HPDE6-E6E7 (cell line): ENCODE results near the gene PTOV1.
A peak's percentile ranks its signal among the peaks of the same experiment; 100 is the strongest.

Experiments used
- DNase-seq: peaks from one replicate; pipeline ENCODE4 v3.0.0; 2011; ENCODE audit warnings: missing footprints; ENCODE audit errors: extremely low spot score

PTOV1 gene

DNA sequence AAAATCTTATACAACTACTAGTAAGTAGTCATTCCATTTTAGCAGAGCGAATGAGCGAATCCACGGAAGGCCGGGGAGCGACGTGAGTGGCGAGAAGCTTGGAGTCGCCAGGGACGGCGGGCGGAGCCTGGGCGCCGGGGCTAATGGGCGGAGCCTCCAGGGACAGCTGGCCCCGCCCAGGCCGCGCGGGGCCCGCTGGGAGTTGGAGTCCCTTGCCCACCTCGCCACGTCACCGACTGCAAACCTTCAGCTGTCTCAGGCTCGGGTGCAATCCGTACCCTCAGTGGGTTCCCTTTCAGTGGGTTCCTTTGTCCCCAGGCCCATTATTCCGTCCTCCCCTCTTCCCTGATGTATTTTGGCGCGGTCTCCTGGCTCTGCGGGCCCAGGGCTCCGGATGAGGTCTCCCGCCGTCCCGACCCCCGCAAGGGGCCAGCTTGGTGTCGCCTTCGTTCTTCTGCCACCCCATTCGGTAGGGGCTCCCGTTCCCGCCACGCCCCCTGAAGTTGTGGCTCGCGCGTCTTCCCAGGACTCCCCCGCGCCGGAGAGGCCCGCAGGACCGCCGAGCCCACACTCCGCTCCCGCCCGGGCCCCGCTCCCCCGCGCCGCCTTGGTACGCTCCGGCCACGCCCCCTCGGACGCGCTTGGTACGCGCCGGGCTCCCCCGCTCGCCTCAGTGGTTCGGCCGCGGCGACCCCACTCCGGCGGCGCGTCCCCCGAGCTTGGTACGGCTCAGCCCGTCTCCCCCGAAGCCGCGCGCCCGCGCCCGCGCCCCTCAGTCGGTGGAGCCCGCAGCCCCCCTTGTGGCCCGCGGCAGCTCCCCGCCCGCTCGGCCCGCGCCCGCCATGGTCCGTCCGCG is at the start of gene PTOV1:
PTOV1 (plus strand) TSS at position 673 of the 856 bp plus-strand sequence.
- DNase-seq: peak; percentile 97

DNA sequence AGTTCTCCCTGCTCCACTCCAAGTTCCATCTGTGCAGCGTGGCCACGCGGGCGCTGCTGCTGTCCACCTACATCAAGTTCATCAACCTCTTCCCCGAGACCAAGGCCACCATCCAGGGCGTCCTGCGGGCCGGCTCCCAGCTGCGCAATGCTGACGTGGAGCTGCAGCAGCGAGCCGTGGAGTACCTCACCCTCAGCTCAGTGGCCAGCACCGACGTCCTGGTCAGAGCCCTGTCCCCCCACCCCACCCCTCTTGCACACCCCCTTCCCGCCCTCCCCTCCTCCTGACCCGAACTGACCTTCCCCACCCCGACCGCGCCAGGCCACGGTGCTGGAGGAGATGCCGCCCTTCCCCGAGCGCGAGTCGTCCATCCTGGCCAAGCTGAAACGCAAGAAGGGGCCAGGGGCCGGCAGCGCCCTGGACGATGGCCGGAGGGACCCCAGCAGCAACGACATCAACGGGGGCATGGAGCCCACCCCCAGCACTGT is 49.5 kb upstream of the PTOV1 start:
- no peak for DNase-seq

GRCh38 chr19:49801966-49802661 is 48.8 kb upstream of the PTOV1 start:
- DNase-seq: no peak

GRCh38 chr19:49802836-49803528 is 48.0 kb upstream of the PTOV1 start:
- no peak for DNase-seq

DNA sequence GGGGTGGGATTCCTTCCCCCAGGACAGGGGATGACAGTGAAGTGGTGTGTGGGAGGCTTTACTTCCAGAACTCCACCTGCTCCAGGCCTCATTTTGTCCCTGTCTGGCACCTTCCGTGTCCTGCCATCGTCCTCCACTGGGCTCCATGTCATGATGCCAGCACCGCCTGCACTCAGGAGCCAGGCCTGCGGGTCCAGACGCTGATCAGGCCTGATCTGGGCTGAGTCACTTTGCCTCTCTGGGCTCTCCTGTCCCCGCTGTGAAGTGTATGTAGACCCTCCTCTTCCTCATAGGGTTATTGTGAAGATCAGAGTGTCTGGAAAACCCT is 47.5 kb upstream of the PTOV1 start:
- DNase-seq: no peak

DNA sequence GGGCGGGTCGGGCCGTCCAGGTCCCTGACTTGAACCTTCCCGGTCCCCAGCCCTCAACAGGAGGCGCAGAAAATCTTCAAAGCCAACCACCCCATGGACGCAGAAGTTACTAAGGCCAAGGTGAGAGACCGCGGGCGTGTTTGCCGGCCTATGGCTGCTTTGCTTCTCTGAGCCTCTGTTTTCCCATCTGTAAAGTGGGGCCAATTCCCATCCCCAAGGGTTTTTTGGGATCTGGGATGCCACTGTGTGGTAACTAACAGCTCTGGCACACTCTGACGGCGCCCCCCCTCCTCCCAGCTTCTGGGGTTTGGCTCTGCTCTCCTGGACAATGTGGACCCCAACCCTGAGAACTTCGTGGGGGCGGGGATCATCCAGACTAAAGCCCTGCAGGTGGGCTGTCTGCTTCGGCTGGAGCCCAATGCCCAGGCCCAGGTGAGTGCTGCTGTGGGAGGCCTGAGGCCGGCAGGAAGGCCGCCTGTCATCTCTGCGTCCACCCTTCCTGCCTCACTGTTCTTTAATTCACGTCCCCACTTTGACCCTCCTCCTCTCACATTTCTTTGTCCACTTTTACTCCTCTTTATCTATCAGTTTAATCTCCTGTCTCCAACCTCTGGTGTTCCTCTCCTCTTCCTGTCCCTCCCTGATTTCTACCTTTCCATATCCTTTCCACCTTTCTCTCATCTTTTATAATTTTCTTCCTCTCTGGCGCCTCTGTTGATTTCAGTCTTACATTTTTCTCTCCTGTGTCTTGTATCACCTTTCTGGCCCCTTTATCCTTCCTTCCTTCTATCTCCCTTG is 44.9 kb upstream of the PTOV1 start:
- DNase-seq: no peak

DNA sequence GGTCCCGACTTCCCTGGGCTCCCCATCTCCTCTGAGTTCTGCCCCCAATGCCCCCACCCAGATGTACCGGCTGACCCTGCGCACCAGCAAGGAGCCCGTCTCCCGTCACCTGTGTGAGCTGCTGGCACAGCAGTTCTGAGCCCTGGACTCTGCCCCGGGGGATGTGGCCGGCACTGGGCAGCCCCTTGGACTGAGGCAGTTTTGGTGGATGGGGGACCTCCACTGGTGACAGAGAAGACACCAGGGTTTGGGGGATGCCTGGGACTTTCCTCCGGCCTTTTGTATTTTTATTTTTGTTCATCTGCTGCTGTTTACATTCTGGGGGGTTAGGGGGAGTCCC is 44.4 kb upstream of the PTOV1 start:
- DNase-seq: no peak

DNA sequence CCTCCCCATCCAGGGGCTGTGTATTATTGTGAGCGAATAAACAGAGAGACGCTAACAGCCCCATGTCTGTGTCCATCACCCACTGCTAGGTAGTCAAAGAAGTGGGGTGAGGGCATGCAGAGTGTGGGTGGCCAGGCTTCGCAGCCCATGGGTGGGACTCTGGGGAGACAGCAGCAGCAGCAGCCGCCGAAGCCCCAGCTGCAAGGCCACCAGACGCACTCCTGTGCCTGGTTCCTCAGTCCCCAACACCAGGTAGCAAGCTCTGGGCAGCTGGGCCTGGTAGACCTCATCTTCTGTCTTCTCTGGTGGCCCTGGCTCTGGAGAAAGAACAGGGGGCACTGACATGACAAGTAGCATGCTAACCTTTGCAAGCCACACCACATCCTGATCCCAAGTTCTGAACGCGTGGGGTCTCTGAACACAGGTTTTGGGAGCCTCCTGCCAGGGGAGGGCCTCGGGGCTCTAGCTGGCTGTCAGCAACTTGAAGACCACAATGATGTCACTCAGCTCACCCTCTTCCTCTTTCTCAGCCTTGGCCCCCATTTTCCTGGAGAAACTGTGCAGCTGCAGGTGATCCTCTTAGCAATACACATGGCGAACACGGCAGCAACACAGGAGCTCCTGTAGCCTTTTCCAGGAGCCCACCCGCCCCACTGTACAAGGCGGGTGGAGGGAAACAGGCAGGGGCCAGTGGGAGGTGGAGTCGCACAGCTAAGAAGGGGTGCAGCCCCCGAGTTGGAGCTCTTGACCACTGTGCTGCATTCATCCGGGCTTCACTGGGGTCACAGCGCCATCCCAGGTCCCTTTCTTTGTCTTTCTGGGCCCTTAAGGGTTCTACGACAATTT is 43.7 kb upstream of the PTOV1 start:
- no peak for DNase-seq

- no peak for DNase-seq
Measured at GRCh38 chr19:49807904-49808675, 42.9 kb upstream of the PTOV1 start.

GRCh38 chr19:49808711-49809159 is 42.2 kb upstream of the PTOV1 start:
- peak; percentile 74 for DNase-seq

- no peak for DNase-seq
Measured at GRCh38 chr19:49809160-49809940, 41.6 kb upstream of the PTOV1 start.

GRCh38 chr19:49809941-49810389 is 41.0 kb upstream of the PTOV1 start:
- no peak for DNase-seq

DNA sequence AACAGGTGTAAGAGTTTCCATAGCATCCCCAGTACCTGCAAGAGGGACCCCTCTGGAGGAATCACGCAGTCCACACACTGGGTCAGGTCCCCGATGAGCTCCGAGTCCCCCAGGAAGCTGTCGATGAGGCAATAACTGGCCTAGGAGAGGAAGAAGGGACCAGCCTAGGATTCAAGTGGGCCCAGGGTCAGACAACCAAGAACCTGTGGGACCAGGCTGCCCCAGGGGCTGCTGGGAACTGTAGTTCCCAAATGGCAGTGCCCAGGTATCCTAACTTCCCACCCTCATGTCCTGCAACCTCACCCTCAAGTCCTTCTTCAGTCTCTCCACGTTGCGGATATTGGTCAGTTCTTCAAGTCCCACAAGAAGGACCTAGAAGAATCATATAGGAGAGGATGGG is 39.6 kb upstream of the PTOV1 start:
- DNase-seq: no peak

GRCh38 chr19:49812452-49812996 is 38.4 kb upstream of the PTOV1 start:
- no peak for DNase-seq

- peak; percentile 89 for DNase-seq
Measured at GRCh38 chr19:49812997-49813861, 37.7 kb upstream of the PTOV1 start, which contains the start of gene FUZ. Gene FUZ, minus strand, starts transcription at chr19:49813292. Its CDS starts 186 bp downstream, at chr19:49813106.

- DNase-seq: no peak
Measured at GRCh38 chr19:49814010-49814409, 36.9 kb upstream of the PTOV1 start.

DNA sequence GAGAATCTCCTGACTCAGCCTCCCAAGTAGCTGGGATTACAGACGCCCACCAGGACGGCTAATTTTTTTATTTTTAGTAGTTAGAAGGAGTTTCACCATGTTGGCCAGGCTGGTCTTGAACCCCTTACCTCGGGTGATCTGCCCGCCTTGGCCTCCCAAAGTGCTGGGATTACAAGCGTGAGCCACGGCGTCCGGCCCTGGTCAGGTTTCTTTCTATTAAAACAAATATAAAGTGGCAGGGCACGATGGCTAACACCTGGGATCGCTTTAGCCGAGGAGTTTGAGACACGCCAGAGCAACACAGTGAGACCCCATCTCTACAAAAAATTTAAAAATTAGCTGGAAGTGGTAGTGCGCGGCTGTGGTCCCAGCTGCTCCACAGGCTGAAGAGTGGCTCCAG is 34.4 kb upstream of the PTOV1 start:
- DNase-seq: no peak
